ENCODE results near the gene MYRF.

MYRF gene

GRCh38 chr11:61728066-61728939 lies 24.1 kb upstream of the MYRF start (continued):
- TF ChIP-seq ZBTB10 (tag by site-specific recombination; IDR thresholded peaks at IDR 0.05): no peak

GRCh38 chr11:61728940-61729219 lies 23.6 kb upstream of the MYRF start:
- Histone ChIP-seq H3K4me3 (ENCODE audit: low read depth, low read length) (no peak overlapping the region), H3K27ac (ENCODE audit: extremely low read depth, low read depth, low read length) (no peak overlapping the region), H3K9me3 (ENCODE audit: control insufficient read depth, insufficient read depth, low read depth, low read length) (no peaks in the 10 kb centered on the region), H3K4me1 (ENCODE audit: control insufficient read depth, insufficient read depth, low read length) (no peaks in the 10 kb centered on the region), H3K36me3 (ENCODE audit: control insufficient read depth in 2 of 2, insufficient read depth in 1 of 2, low read length in 2 of 2) (peaks cover 0 to 59% of the 10 kb centered on the region in 2 experiments; a peak in 1 of 3 replicates)
- POLR2A ChIA-PET: no interaction called here
- CTCF ChIA-PET: interaction anchor here (1.4 kb wide), 1 partner anchor 18 kb away, joined by 4 read pairs; no protein-coding TSS in a partner anchor
- no peak for TF ChIP-seq ZNF248 (tag by site-specific recombination; IDR thresholded peaks at IDR 0.05)
- no peak for TF ChIP-seq ZNF274 (IDR thresholded peaks at IDR 0.05; ENCODE audit: low read length)
- no peak for TF ChIP-seq ZNF274 (tag by site-specific recombination; IDR thresholded peaks at IDR 0.05; ENCODE audit: borderline replicate concordance)
- TF ChIP-seq ZNF48 (tag by site-specific recombination; IDR thresholded peaks at IDR 0.05): no peak
- TF ChIP-seq ZNF335 (tag by site-specific recombination; conservative IDR thresholded peaks at IDR 0.05): no peak
- TF ChIP-seq KLF16 (tag by site-specific recombination; IDR thresholded peaks at IDR 0.05): no peak
- no peak for TF ChIP-seq GLIS2 (tag by site-specific recombination; IDR thresholded peaks at IDR 0.05)
- TF ChIP-seq MEIS1 (CRISPR knock-in tag; IDR thresholded peaks at IDR 0.05; ENCODE audit: borderline replicate concordance): no peak
- TF ChIP-seq ZNF610 (tag by site-specific recombination; IDR thresholded peaks at IDR 0.05; ENCODE audit: borderline replicate concordance): no peak
- no peak for TF ChIP-seq ZNF174 (tag by site-specific recombination; IDR thresholded peaks at IDR 0.05)
- TF ChIP-seq ZNF211 (tag by site-specific recombination; IDR thresholded peaks at IDR 0.05; ENCODE audit: low read depth): no peak
- no peak for TF ChIP-seq KLF9 (tag by site-specific recombination; IDR thresholded peaks at IDR 0.05; ENCODE audit: low read depth)
- TF ChIP-seq HOXC10 (CRISPR knock-in tag; IDR thresholded peaks at IDR 0.05): no peak

DNA sequence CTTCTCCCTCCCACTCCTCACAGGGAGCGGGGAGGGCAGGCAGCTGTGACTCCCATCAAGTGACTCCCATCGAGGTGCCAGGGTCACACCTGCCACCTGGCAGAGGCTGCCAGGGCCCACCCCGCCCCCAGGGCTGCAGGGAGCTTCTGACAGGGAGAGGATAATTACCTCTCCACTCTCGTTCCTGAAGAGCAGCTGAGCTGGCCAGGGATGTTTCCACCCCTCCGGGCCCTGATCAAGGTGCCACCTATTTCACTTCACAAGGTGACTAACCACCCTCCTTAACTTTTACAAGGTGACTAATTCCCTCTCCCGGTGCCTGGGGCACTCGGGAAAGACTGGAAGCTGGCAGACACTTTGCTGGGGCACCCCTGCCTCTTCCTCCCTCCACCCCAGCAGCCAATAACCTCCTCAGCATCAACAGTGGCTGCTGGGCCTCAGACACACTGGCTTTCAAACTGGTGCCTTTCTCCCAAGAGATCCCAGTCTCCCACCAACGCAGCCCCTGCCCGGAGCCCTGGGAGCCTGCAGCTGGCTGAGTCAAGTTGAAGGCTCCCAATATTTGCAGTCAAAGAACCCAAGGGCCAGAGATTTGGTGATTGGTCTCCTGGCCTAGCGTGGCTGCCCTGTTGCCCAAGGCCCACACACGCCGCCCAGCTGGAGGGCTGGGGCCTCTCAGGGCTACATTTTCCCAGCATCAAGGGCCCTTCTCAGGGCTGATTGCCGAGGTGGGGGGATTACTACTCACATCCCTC lies 22.0 kb upstream of the MYRF start:
- Histone ChIP-seq H3K9me3 (ENCODE audit: control insufficient read depth, insufficient read depth, low read depth, low read length) (no peaks in the 10 kb centered on the region), H3K4me3 (ENCODE audit: low read depth, low read length) (no peak overlapping the region), H3K4me1 (ENCODE audit: control insufficient read depth, insufficient read depth, low read length) (no peaks in the 10 kb centered on the region), H3K27ac (ENCODE audit: extremely low read depth, low read depth, low read length) (no peak overlapping the region), H3K36me3 (ENCODE audit: control insufficient read depth in 2 of 2, insufficient read depth in 1 of 2, low read length in 2 of 2) (peaks cover 0 to 54% of the 10 kb centered on the region in 2 experiments; a peak in 1 of 3 replicates)
- ChIA-PET CTCF (interaction anchor here (0.6 to 1.1 kb wide), 2 partner anchors 8 to 15 kb away, joined by 4 to 8 read pairs; no protein-coding TSS in a partner anchor), POLR2A (interaction anchor here (1.0 kb wide), 1 partner anchor 12 kb away, joined by 5 read pairs; no protein-coding TSS in a partner anchor)
- peak; percentile 46 for TF ChIP-seq ZNF341 (tag by site-specific recombination; IDR thresholded peaks at IDR 0.05; ENCODE audit: low read depth)
- peak; percentile 15; the same call in 1 of the 2 replicates for TF ChIP-seq GLIS1 (tag by site-specific recombination; IDR thresholded peaks at IDR 0.05)
- no peak for TF ChIP-seq ZNF324 (tag by site-specific recombination; IDR thresholded peaks at IDR 0.05)
